ENCODE results near the gene VRK2. TPM values are rescaled to one million over a fixed set of nuclear protein-coding genes. Genes with fewer than 3 reads are reported as not detected.

The VRK2 gene
- total RNA-seq, 1 experiment from 2014 or later: 33.0 TPM

- H3K4me3 ChIP-seq (replicated peaks in 1 of 2; ENCODE audit: low read depth in 1 of 2, low read length in 2 of 2): no peak overlapping the region
- POLR2A ChIA-PET: no interaction called here
- no peaks in the 10 kb centered on the region for H3K9me3 ChIP-seq (ENCODE audit: control insufficient read depth in 1 of 2, insufficient read depth in 1 of 2, low read depth in 1 of 2, low read length in 2 of 2)
- H3K79me2 ChIP-seq (ENCODE audit: insufficient read depth, low read length): peaks cover 29% of the 10 kb centered on the region
- H3K9ac ChIP-seq (ENCODE audit: low read length): no peak overlapping the region
- no peak overlapping the region for H3K27ac ChIP-seq (ENCODE audit: low read depth, low read length)
- no peaks in the 10 kb centered on the region for H4K20me1 ChIP-seq (ENCODE audit: insufficient read depth)
- DNase-seq (ENCODE audit: low read depth, low spot score) (no peak), ATAC-seq (no peak)
- RAD21 ChIA-PET (ENCODE audit: low non-redundant PET in 1 of 2, low total read pairs in 2 of 2, uncharacterized antibody in 2 of 2, unreplicated experiment in 2 of 2): no interaction called here
- intact Hi-C loops (cut with micrococcal nuclease): no loop called here
- CTCF ChIA-PET: no interaction called here
- no peak for TF ChIP-seq FOSL1 (IDR thresholded peaks at IDR 0.05; ENCODE audit: low read depth)
- no peak for TF ChIP-seq CBX3 (IDR thresholded peaks at IDR 0.05; ENCODE audit: low read depth)
- TF ChIP-seq POLR2A (IDR thresholded peaks at IDR 0.05; ENCODE audit: borderline replicate concordance, extremely low read depth, insufficient read depth, insufficient read length): no peak
- TF ChIP-seq SIN3A (IDR thresholded peaks at IDR 0.05; ENCODE audit: low read depth): no peak
- TF ChIP-seq SP1 (IDR thresholded peaks at IDR 0.05; ENCODE audit: low read depth): no peak
- TF ChIP-seq TCF7L2 (IDR thresholded peaks at IDR 0.05; ENCODE audit: borderline replicate concordance, extremely low read depth, insufficient read depth, insufficient read length): no peak
- TF ChIP-seq CEBPB (IDR thresholded peaks at IDR 0.05; ENCODE audit: low read depth): no peak
- no peak for TF ChIP-seq ZBTB33 (IDR thresholded peaks at IDR 0.05; ENCODE audit: extremely low read depth, insufficient replicate concordance, low read length)
- no peak for TF ChIP-seq REST (IDR thresholded peaks at IDR 0.05; ENCODE audit: low read depth)
- no peak for TF ChIP-seq SRF (IDR thresholded peaks at IDR 0.05; ENCODE audit: low read depth)
- TF ChIP-seq ZFX (IDR thresholded peaks at IDR 0.05): no peak
- TF ChIP-seq POLR2AphosphoS5 (IDR thresholded peaks at IDR 0.05; ENCODE audit: low read depth, low read length): no peak
- TF ChIP-seq CTCF (IDR thresholded peaks at IDR 0.05 in 2 of 3, conservative IDR thresholded peaks at IDR 0.05 in 1 of 3; ENCODE audit: borderline replicate concordance in 1 of 3, insufficient read depth in 1 of 3, low read depth in 2 of 3, low read length in 2 of 3): no peak
- no peaks in the 10 kb centered on the region for H3K27me3 ChIP-seq (ENCODE audit: insufficient read depth, low read length)
- no peaks in the 10 kb centered on the region for H3K9me2 ChIP-seq (ENCODE audit: insufficient read depth)
- BruUV-seq (replicated peaks): no TSS peak
- peaks cover 0 to 18% of the 10 kb centered on the region in 2 experiments; a peak in 2 of 4 replicates for H3K4me1 ChIP-seq (ENCODE audit: control insufficient read depth in 1 of 2, insufficient read depth in 2 of 2, low read length in 2 of 2)
- H3K4me2 ChIP-seq (ENCODE audit: low read length): peak overlapping the region; percentile 40
- no peak overlapping the region for H2AFZ ChIP-seq (ENCODE audit: low read depth, low read length, poor library complexity, severe bottlenecking)
- H3K36me3 ChIP-seq (ENCODE audit: control insufficient read depth in 1 of 2, insufficient read depth in 2 of 2, low read length in 2 of 2): no peaks in the 10 kb centered on the region
Measured at GRCh38 chr2:58064086-58064485, 17.5 kb downstream of the VRK2 start.
